ENCODE measurements around the gene ZNF500.

- TF ChIP-seq CTCF (IDR thresholded peaks at IDR 0.05): no peak
- no peak for TF ChIP-seq POLR2A (IDR thresholded peaks at IDR 0.05)
Observed at GRCh38 chr16:4704491-4704890, 62.5 kb downstream of the ZNF500 start.

All from uterus (tissue), 2 donors.